Omental fat pad (tissue), 4 donors: ENCODE data around the gene SNRPA. TPM values are rescaled to one million over a fixed set of nuclear protein-coding genes. Genes with fewer than 3 reads are reported as not detected.

Experiments used
- ATAC-seq: fragments of 150-250 bp; one replicate; pipeline ENCODE4 v1.9.1; 2016; ENCODE audit warnings: mild to moderate bottlenecking, moderate library complexity; ENCODE audit not compliant: low FRiP score
- DNase-seq: peaks from one replicate; pipeline ENCODE4 v3.0.0-alpha.2; 2019; ENCODE audit warnings: low spot score
- CTCF ChIP-seq, 3 donors: fragments of 450-650 bp; IDR thresholded peaks; one replicate each; pipeline ENCODE4 v1.5.1; 2016 to 2017; ENCODE audit warnings: antibody characterized with exemption in 3 of 3, mild to moderate bottlenecking in 3 of 3, moderate library complexity in 2 of 3
- total RNA-seq, 4 donors: library from RNA; depleted of rRNA; stranded (reverse); fragments of >200 nt; gene quantifications; one replicate each; pipeline ENCODE4 v1.1.0, GENCODE V29; 2016

SNRPA gene
- total RNA-seq, 4 donors from 2014 or later = 34.8 to 46.8 (median 41.0) TPM

GRCh38 chr19:40803170-40803856 lies 52.3 kb downstream of the SNRPA start:
- DNase-seq = no peak
- TF ChIP-seq CTCF (IDR thresholded peaks at IDR 0.05) = no peak

GRCh38 chr19:40803857-40804782 lies 53.1 kb downstream of the SNRPA start:
- no peak for TF ChIP-seq CTCF (IDR thresholded peaks at IDR 0.05)
- DNase-seq = no peak
- ATAC-seq = no peak

More at GRCh38 chr19:40803170-40803856, 52.3 kb downstream of the SNRPA start:
- ATAC-seq = no peak

- ATAC-seq (no peak), DNase-seq (no peak)
- no peak for TF ChIP-seq CTCF (IDR thresholded peaks at IDR 0.05)
These were observed 53.8 kb downstream of the SNRPA start for GRCh38 chr19:40804783-40805242.

GRCh38 chr19:40805258-40805868 lies 54.4 kb downstream of the SNRPA start:
- no peak for TF ChIP-seq CTCF (IDR thresholded peaks at IDR 0.05)
- no peak for ATAC-seq
- DNase-seq = no peak

- ATAC-seq (peak; percentile 71), DNase-seq (peak; percentile 75)
- peak in 2 of 3 donors; percentile 70 to 79 for TF ChIP-seq CTCF (IDR thresholded peaks at IDR 0.05)
These were observed 55.6 kb downstream of the SNRPA start for GRCh38 chr19:40806423-40807146.
